Measurements from ENCODE around the gene SGPP1. TPM values are rescaled to one million over a fixed set of nuclear protein-coding genes. Genes with fewer than 3 reads are reported as not detected.

The SGPP1 gene
- total and polyA plus RNA-seq, 2 of the 4 experiments (the other 2 are of a cell fraction) = 8.6 to 11.1 TPM

DNA sequence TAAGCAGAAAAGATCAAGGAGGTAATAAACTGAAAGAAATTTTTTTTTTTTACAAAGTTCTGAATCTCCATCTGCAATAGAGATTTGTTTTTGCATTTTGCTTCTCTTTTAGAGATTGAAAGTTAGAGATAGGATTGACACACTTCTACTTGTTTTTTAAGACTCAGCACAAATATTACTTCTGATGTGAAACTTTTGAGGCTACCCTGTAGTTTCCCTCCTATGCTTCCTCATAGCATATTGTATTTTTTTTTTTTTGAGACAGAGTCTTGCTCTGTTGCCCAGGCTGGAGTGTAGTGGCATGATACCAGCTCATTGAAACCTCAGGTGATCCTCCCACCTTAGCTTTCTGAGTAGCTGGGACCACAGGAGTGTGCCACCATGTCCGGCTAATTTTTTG lies 32.1 kb upstream of the SGPP1 start:
- H4K91ac ChIP-seq (ENCODE audit: insufficient read depth, low read depth, low read length) = no peak overlapping the region
- no TSS peak for BruUV-seq (replicated peaks)
- no peak for TF ChIP-seq NFE2L2 (IDR thresholded peaks at IDR 0.05; ENCODE audit: low read depth, low read length)
- no peak for TF ChIP-seq RAD21 (IDR thresholded peaks at IDR 0.05; ENCODE audit: low read length)
- TF ChIP-seq RCOR1 (IDR thresholded peaks at IDR 0.05; ENCODE audit: insufficient replicate concordance, low read length) = no peak
- no peak for TF ChIP-seq MAZ (IDR thresholded peaks at IDR 0.05; ENCODE audit: borderline replicate concordance, low read depth, low read length)
- TF ChIP-seq CEBPB (IDR thresholded peaks at IDR 0.05; ENCODE audit: low read depth, low read length) = no peak
- no peak for TF ChIP-seq FOS (IDR thresholded peaks at IDR 0.05; ENCODE audit: low read depth, low read length)
- no peak for TF ChIP-seq SMC3 (IDR thresholded peaks at IDR 0.05; ENCODE audit: low read depth, low read length)
- TF ChIP-seq, protein P1, sequence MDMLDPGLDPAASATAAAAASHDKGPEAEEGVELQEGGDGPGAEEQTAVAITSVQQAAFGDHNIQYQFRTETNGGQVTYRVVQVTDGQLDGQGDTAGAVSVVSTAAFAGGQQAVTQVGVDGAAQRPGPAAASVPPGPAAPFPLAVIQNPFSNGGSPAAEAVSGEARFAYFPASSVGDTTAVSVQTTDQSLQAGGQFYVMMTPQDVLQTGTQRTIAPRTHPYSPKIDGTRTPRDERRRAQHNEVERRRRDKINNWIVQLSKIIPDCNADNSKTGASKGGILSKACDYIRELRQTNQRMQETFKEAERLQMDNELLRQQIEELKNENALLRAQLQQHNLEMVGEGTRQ (IDR thresholded peaks at IDR 0.05; ENCODE audit: low read depth, low read length) = no peak
- no peak for TF ChIP-seq BHLHE40 (IDR thresholded peaks at IDR 0.05; ENCODE audit: low read depth, low read length)
- TF ChIP-seq, protein P2, sequence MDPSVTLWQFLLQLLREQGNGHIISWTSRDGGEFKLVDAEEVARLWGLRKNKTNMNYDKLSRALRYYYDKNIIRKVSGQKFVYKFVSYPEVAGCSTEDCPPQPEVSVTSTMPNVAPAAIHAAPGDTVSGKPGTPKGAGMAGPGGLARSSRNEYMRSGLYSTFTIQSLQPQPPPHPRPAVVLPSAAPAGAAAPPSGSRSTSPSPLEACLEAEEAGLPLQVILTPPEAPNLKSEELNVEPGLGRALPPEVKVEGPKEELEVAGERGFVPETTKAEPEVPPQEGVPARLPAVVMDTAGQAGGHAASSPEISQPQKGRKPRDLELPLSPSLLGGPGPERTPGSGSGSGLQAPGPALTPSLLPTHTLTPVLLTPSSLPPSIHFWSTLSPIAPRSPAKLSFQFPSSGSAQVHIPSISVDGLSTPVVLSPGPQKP (IDR thresholded peaks at IDR 0.05; ENCODE audit: borderline replicate concordance, low read depth, low read length) = no peak
- no peak for TF ChIP-seq POLR2A (IDR thresholded peaks at IDR 0.05; ENCODE audit: low read depth, low read length)
- TF ChIP-seq CHD1 (IDR thresholded peaks at IDR 0.05; ENCODE audit: low read depth, low read length) = no peak
- TF ChIP-seq, protein P3, sequence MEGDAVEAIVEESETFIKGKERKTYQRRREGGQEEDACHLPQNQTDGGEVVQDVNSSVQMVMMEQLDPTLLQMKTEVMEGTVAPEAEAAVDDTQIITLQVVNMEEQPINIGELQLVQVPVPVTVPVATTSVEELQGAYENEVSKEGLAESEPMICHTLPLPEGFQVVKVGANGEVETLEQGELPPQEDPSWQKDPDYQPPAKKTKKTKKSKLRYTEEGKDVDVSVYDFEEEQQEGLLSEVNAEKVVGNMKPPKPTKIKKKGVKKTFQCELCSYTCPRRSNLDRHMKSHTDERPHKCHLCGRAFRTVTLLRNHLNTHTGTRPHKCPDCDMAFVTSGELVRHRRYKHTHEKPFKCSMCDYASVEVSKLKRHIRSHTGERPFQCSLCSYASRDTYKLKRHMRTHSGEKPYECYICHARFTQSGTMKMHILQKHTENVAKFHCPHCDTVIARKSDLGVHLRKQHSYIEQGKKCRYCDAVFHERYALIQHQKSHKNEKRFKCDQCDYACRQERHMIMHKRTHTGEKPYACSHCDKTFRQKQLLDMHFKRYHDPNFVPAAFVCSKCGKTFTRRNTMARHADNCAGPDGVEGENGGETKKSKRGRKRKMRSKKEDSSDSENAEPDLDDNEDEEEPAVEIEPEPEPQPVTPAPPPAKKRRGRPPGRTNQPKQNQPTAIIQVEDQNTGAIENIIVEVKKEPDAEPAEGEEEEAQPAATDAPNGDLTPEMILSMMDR (conservative IDR thresholded peaks at IDR 0.05; ENCODE audit: low read depth, low read length) = no peak
- no peak for TF ChIP-seq MXI1 (IDR thresholded peaks at IDR 0.05; ENCODE audit: borderline replicate concordance, low read depth, low read length)
- no peak for TF ChIP-seq RFX5 (IDR thresholded peaks at IDR 0.05; ENCODE audit: low read depth, low read length)
- TF ChIP-seq MAFK (IDR thresholded peaks at IDR 0.05; ENCODE audit: low read depth, low read length) = no peak

More for the DNA sequence above, 32.1 kb upstream of the SGPP1 start:
- Histone ChIP-seq H2BK15ac (ENCODE audit: low read depth, low read length) (no peak overlapping the region), H3K23ac (ENCODE audit: low read depth, low read length) (no peak overlapping the region), H3K4me2 (ENCODE audit: low read depth, low read length) (no peak overlapping the region), H3K36me3 (ENCODE audit: control insufficient read depth, insufficient read depth, low read length) (no peaks in the 10 kb centered on the region), H3K4ac (ENCODE audit: low read depth, low read length) (no peak overlapping the region), H3K27me3 (ENCODE audit: control insufficient read depth, insufficient read depth, low read length) (no peaks in the 10 kb centered on the region), H3K27ac (ENCODE audit: insufficient read depth, low read length) (no peak overlapping the region), H2AFZ (replicated peaks; ENCODE audit: low read length, poor library complexity) (no peak overlapping the region), H3K79me1 (ENCODE audit: low read depth in 1 of 2, low read length in 2 of 2) (no peaks in the 10 kb centered on the region), H2BK20ac (ENCODE audit: low read depth, low read length) (no peak overlapping the region), H3K56ac (ENCODE audit: extremely low read depth, insufficient read depth, low read length) (no peak overlapping the region), H3K4me3 (ENCODE audit: insufficient read depth, low read depth, low read length) (no peak overlapping the region), H3K9me3 (ENCODE audit: control insufficient read depth, insufficient read depth, low read length) (no peaks in the 10 kb centered on the region), H2BK120ac (ENCODE audit: low read depth, low read length) (no peak overlapping the region), H3K4me1 (ENCODE audit: control insufficient read depth, insufficient read depth, low read length) (no peaks in the 10 kb centered on the region), H4K5ac (ENCODE audit: low read depth, low read length) (no peak overlapping the region), H3K9me1 (ENCODE audit: insufficient read depth, low read length) (no peaks in the 10 kb centered on the region), H2BK5ac (ENCODE audit: low read depth, low read length, poor library complexity, severe bottlenecking) (no peak overlapping the region), H4K8ac (ENCODE audit: low read depth in 2 of 2, low read length in 2 of 2) (no peak overlapping the region), H3K14ac (replicated peaks; ENCODE audit: low read depth, low read length) (no peak overlapping the region), H2AK5ac (ENCODE audit: low read depth, low read length) (no peak overlapping the region), H3K18ac (ENCODE audit: low read depth, low read length) (no peak overlapping the region), H4K20me1 (ENCODE audit: insufficient read depth, low read length) (no peaks in the 10 kb centered on the region), H3K9ac (ENCODE audit: low read depth, low read length) (no peak overlapping the region), H2AK9ac (replicated peaks; ENCODE audit: low read depth, low read length, poor library complexity) (no peak overlapping the region)
- dilution Hi-C loops (cut with HindIII; ENCODE audit: low sequenced_read_pairs, unreplicated experiment) = no loop called here
- ATAC-seq (ENCODE audit: low read depth) (no peak), DNase-seq (no peak)
- ChIA-PET POLR2A (ENCODE audit: unreplicated experiment) (no interaction called here), CTCF (no interaction called here)
- in situ Hi-C loops (cut with MboI; ENCODE audit: low sequenced_read_pairs) = loop anchor here (25.0 kb wide), 1 partner anchor 373 kb away; no protein-coding TSS in a partner anchor
- intact Hi-C loops (cut with micrococcal nuclease) = loop anchor here (10.0 kb wide), 1 partner anchor 1595 kb away; no protein-coding TSS in a partner anchor
- 100% methylated on average over 1 of the region's 1 CpG; no CpG with 5 or more reads in 1 of the 2 experiments for WGBS, 2 experiments (ENCODE audit: extremely low coverage in 2 of 2, insufficient read length in 1 of 2)
